22Rv1 (cell line): ENCODE data around the gene E2F3.
"Not testable (repeated sequence)": the region's sequence is repeated elsewhere in the genome, so short reads cannot be mapped to it uniquely, and the experiment has no call there.

Experiments used
- CTCF ChIP-seq: fragments of 450-650 bp; IDR thresholded peaks from 2 replicates; pipeline ENCODE4 v1.5.1; 2017; ENCODE audit warnings: mild to moderate bottlenecking
- ZFX ChIP-seq: fragments of 450-650 bp; IDR thresholded peaks from 2 replicates; pipeline ENCODE4 v1.6.1; 2017; ENCODE audit warnings: antibody characterized with exemption, borderline replicate concordance

- not testable (repeated sequence) for TF ChIP-seq CTCF, ZFX
These were observed 63.9 kb downstream of the E2F3 start for GRCh38 chr6:20465616-20466015.
